Cerebellar nuclear complex (tissue), 1 donor: ENCODE measurements around the gene PNLDC1.
"Not testable (repeated sequence)": the region's sequence is repeated elsewhere in the genome, so short reads cannot be mapped to it uniquely, and the experiment has no call there.

ENCODE experiments used
- DNase-seq, 2 experiments: peaks; one replicate each; lab custom pipeline; 2025; lab: John Stamatoyannopoulos, UW

PNLDC1 gene

GRCh38 chr6:159849851-159850250 is 49.8 kb downstream of the PNLDC1 start:
- DNase-seq, result not testable (repeated sequence)

DNA sequence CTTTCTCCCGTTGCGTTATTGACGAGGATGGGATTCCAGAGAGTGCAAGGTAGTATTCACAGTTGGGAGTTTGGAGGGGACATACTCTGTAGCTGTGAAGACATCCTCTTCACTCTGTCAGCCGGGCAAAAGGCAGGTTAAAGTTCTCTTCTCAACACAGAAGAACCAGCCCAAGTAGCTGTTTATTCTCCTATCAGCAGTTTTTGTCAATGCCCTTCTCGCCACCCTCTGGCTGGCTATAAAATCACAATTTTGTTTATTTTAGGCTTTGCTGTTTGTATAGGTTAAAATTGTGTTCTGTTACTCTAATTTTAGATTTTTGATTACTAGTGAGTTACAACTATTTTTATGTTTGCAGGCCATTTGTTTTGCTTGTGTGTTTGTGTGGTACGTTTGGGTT is 52.8 kb downstream of the PNLDC1 start:
- no peak for DNase-seq

- DNase-seq, result no peak
These were observed 53.7 kb downstream of the PNLDC1 start for GRCh38 chr6:159853754-159854153.

DNA sequence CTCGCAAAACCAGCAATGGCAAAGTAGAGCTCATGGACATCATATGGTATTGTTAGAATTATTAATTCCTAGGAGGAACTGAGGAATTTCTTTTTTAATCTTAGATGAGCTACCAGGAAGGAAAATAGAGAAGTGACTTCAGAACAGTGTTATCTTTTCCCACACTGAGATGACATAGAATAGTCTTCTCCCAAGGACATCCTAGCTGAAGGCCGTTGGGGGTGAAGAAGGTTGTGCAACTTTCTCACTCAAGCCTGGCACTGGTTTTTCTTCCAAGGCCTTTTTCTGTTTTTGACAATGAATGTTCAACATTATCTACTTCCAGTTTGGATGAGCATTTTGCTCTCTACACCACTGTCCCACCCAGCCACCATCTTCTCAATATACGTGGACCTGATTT is 54.9 kb downstream of the PNLDC1 start:
- DNase-seq, result no peak

DNA sequence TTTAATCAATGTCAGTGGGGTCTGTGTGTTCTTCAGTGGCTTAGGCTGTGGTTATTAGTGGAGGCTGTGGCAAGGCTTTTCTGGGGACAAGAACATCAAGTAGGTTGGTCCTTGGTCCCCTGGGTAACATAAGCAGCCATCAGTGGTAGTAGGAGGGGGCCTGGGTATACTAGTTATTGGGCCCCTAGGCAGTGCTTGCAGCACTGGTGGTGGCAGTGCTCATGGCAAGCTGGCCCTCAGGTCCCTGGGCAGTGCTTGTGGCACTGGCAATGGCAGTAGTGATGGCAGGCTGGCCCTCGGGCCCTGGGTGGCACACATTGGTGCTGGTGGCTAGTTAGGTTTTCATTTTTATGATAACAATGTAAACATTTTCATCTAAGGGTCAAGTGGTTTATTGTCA is 58.2 kb downstream of the PNLDC1 start:
- no peak for DNase-seq

- DNase-seq, result no peak
These were observed 60.4 kb downstream of the PNLDC1 start for GRCh38 chr6:159860482-159860881.

GRCh38 chr6:159862103-159862502 is 62.0 kb downstream of the PNLDC1 start:
- no peak for DNase-seq

DNA sequence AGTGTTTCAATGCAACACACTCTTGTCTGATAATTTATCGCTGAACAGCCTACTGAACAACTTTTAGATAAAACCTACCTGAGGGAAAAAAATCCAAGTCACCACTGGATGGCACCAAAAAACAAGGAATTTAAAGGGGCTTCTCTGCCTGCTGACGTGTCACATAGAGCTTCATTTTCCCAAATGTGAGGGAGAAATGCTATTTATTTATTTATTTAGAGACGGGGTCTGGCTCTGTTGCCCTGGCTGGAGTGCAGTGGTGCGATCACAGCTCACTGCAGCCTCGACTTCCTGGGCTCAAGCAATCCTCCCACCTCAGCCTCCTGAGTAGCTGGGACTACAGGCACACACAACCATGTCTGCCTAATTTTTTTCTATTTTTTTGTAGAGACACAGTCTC is 63.3 kb downstream of the PNLDC1 start:
- DNase-seq, result not testable (repeated sequence)

GRCh38 chr6:159865226-159865920 is 65.3 kb downstream of the PNLDC1 start:
- no peak for DNase-seq

DNA sequence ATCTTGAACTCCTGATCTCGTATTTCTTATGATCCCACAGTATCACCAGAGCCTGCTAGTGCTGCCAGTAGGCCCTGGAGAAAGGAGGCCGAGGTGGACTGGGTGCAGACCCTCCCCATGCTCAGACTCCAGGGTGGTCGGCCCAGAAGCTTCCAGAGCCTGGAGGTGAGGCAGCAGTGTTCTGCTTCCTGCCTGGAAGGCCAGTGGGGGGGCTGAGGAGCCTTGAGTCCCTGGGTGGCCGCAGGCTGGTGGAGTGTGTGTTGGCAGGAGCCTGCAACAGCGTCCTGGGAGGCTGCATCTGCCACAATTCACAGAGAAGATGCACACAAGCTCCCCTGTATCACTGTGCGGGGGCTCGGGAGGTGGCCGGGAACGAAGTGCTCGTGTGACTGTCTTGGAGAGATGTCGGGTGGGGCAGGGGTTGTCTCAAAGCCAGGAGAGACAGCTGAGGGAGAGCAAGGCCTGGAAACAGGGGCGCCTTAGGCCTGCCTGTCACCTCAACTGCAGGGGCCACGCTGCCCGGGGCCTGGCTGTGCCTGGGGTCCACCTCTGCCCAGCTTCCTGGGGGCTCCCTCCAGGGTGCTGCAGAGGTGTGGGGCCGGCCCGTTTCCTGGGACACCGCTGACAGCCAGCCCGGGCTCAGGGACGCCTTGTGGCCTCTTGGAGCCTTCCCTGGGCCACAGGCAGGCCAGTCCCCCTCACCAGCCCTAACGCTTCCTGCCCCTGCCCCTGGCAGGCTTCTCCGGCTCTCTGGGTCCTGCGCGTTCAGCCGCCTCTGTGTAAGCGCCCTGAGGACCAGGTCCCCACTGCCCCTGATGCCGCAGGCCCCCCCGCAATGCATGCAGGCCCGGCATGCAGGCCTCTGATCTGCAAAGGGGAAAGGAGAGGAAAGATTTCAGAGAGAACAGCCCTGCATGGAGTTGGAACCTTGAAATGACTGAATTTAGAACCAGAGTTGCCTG is 66.5 kb downstream of the PNLDC1 start:
- no peak for DNase-seq
